ENCODE results near the gene RAPGEF5. TPM values are rescaled to one million over a fixed set of nuclear protein-coding genes. Genes with fewer than 3 reads are reported as not detected.

Gene RAPGEF5
- total RNA-seq, 1 experiment from 2014 or later = 13.3 TPM

- no peak overlapping the region for H3K4me3 Mint-ChIP-seq
Observed at GRCh38 chr7:22114440-22114981, 242.4 kb downstream of the RAPGEF5 start.

More at GRCh38 chr7:22114440-22114981, 242.4 kb downstream of the RAPGEF5 start:
- H3K27me3 ChIP-seq (ENCODE audit: insufficient read depth, low read length) = no peaks in the 10 kb centered on the region
- H2AFZ ChIP-seq (ENCODE audit: low read length) = no peak overlapping the region
- H3T11ph ChIP-seq (ENCODE audit: low read length) = no peak overlapping the region
- no peak overlapping the region for H2BK120ac ChIP-seq (ENCODE audit: low read depth, low read length, poor library complexity, severe bottlenecking)
- no peak overlapping the region for H2BK20ac ChIP-seq (ENCODE audit: low read depth, low read length, poor library complexity, severe bottlenecking)
- H2BK5ac ChIP-seq (ENCODE audit: insufficient read length, low read length) = no peak overlapping the region
- DNase-seq = peak; percentile 21
- Mint-ChIP-seq H3K4me1 (peaks cover 5 to 16% of the 10 kb centered on the region in 2 experiments), H3K36me3 (ENCODE audit: insufficient read depth in 1 of 3, low read depth in 3 of 3) (0 out of 7 replicates have a peak, but pooled peaks cover 0 to 2% (median 0%) of the 10 kb centered on the region in 3 experiments), H3K9me3 (no peaks in the 10 kb centered on the region), H3K27me3 (ENCODE audit: low read depth) (no peaks in the 10 kb centered on the region), H3K27ac (no peak overlapping the region)
- no peak overlapping the region for H4K91ac ChIP-seq (ENCODE audit: insufficient read length, low read depth, low read length)
- H4K20me1 ChIP-seq (ENCODE audit: control insufficient read depth, insufficient read depth, insufficient read length) = no peaks in the 10 kb centered on the region
- no peak overlapping the region for H4K5ac ChIP-seq (ENCODE audit: insufficient read length, low read depth, low read length)
- no peak overlapping the region for H3K56ac ChIP-seq (ENCODE audit: insufficient read length, low read depth, low read length)
- no peak overlapping the region for H3K4ac ChIP-seq (ENCODE audit: low read depth, low read length)
- no CpG with 5 or more reads among the region's 7 CpGs for WGBS (ENCODE audit: extremely low coverage, insufficient read length, low lambda C conversion rate)
- TF ChIP-seq, protein P1, sequence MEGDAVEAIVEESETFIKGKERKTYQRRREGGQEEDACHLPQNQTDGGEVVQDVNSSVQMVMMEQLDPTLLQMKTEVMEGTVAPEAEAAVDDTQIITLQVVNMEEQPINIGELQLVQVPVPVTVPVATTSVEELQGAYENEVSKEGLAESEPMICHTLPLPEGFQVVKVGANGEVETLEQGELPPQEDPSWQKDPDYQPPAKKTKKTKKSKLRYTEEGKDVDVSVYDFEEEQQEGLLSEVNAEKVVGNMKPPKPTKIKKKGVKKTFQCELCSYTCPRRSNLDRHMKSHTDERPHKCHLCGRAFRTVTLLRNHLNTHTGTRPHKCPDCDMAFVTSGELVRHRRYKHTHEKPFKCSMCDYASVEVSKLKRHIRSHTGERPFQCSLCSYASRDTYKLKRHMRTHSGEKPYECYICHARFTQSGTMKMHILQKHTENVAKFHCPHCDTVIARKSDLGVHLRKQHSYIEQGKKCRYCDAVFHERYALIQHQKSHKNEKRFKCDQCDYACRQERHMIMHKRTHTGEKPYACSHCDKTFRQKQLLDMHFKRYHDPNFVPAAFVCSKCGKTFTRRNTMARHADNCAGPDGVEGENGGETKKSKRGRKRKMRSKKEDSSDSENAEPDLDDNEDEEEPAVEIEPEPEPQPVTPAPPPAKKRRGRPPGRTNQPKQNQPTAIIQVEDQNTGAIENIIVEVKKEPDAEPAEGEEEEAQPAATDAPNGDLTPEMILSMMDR (conservative IDR thresholded peaks at IDR 0.05) = no peak
- H3K9me3 ChIP-seq (ENCODE audit: control insufficient read depth, low read depth, low read length) = no peaks in the 10 kb centered on the region
- no peak overlapping the region for H3K14ac ChIP-seq (ENCODE audit: insufficient read depth, low read length)
- H3K23me2 ChIP-seq (ENCODE audit: insufficient read length, low read depth, low read length, poor library complexity, severe bottlenecking) = no peaks in the 10 kb centered on the region
- H3K79me2 ChIP-seq (ENCODE audit: insufficient read depth, low read length) = no peaks in the 10 kb centered on the region
- H4K8ac ChIP-seq (replicated peaks; ENCODE audit: insufficient read length, low read depth, low read length) = no peak overlapping the region
- no peak overlapping the region for H2BK12ac ChIP-seq (ENCODE audit: insufficient read length, low read depth, low read length)
- no peaks in the 10 kb centered on the region for H3K79me1 ChIP-seq (ENCODE audit: insufficient read depth, low read depth, low read length, poor library complexity, severe bottlenecking)
- no peak overlapping the region for H3K18ac ChIP-seq (ENCODE audit: insufficient read length, low read depth, low read length)
- no peak overlapping the region for H3K4me2 ChIP-seq (ENCODE audit: insufficient read depth, insufficient read length, low read length)
- no peak overlapping the region for H2BK15ac ChIP-seq (ENCODE audit: low read depth, low read length)
- no peak overlapping the region for H3K9ac ChIP-seq (ENCODE audit: extremely low read depth, insufficient read length, low read length)
- no peak overlapping the region for H3K27ac ChIP-seq (ENCODE audit: insufficient read length, low read depth, low read length)
- no peak overlapping the region for H2AK5ac ChIP-seq (ENCODE audit: insufficient read length, low read length)
- H3K4me1 ChIP-seq (ENCODE audit: insufficient read depth, low read length) = no peaks in the 10 kb centered on the region
- no peak overlapping the region for H3K23ac ChIP-seq (ENCODE audit: insufficient read length, low read depth, low read length)

Measured in H9 (cell line).